Measurements from ENCODE around the gene MOCS3.

Gene MOCS3

GRCh38 chr20:51012357-51012756, 53.7 kb downstream of the MOCS3 start:
- DNase-seq (ENCODE audit: low spot score), result no peak

All from pons (tissue), 1 donor.